Tibial nerve (tissue), 4 donors: Measurements from ENCODE around the gene DNAJC22. TPM values are rescaled to one million over a fixed set of nuclear protein-coding genes. Genes with fewer than 3 reads are reported as not detected.

Experiments
- DNase-seq, 2 donors: peaks; one replicate each; pipeline ENCODE4 v3.0.0-alpha.2; 2019; ENCODE audit warnings: low spot score in 2 of 2
- H3K27ac ChIP-seq, 4 donors: fragments of 200-600 bp; sonication (generic) in 3 of 4; one replicate each; pipeline ENCODE4 v1.5.1; 2017 to 2019; ENCODE audit warnings: mild to moderate bottlenecking in 1 of 4
- H3K27me3 ChIP-seq, 2 donors: fragments of 200-600 bp; sonication (generic) in 1 of 2; one replicate each; pipeline versions ENCODE4 v1.5.1 to v1.6.0; 2017 to 2019
- H3K36me3 ChIP-seq, 3 donors: fragments of 200-600 bp; sonication (generic); one replicate each; pipeline ENCODE4 v1.5.1; 2018 to 2019
- H3K4me1 ChIP-seq, 4 donors: fragments of 200-600 bp; sonication (generic) in 3 of 4; one replicate each; pipeline ENCODE4 v1.5.1; 2017 to 2019
- H3K4me3 ChIP-seq, 4 donors: fragments of 200-600 bp; sonication (generic) in 3 of 4; one replicate each; pipeline ENCODE4 v1.5.1; 2017 to 2019; ENCODE audit warnings: mild to moderate bottlenecking in 1 of 4, moderate library complexity in 1 of 4
- H3K9me3 ChIP-seq, 4 donors: fragments of 200-600 bp; sonication (generic) in 3 of 4; one replicate each; pipeline ENCODE4 v1.5.1; 2017 to 2019
- EP300 ChIP-seq, 2 donors: sonication (generic); formaldehyde crosslinking; IDR thresholded peaks; one replicate each; pipeline ENCODE4 v1.6.1; 2017; ENCODE audit warnings: antibody characterized with exemption in 2 of 2, mild to moderate bottlenecking in 1 of 2
- POLR2A ChIP-seq, 2 donors: fragments of 450-650 bp; IDR thresholded peaks; one replicate each; pipeline ENCODE4 v1.6.1; 2017; ENCODE audit warnings: antibody characterized with exemption in 2 of 2, mild to moderate bottlenecking in 2 of 2, moderate library complexity in 2 of 2
- WGBS, 2 donors: methylation state at CpG; one replicate each; pipeline ENCODE4 v1.1.5; 2018; 5-methylcytosine and 5-hydroxymethylcytosine counted together
- total RNA-seq, 4 donors: library from RNA; depleted of rRNA; stranded (reverse); fragments of >200 nt; gene quantifications; one replicate each; pipeline ENCODE4 v1.1.0, GENCODE V29; 2016
- TF ChIP-seq, protein P1 (sequence below), 5 experiments: fragments of 200-600 bp in 3 of 5; fragments of 450-650 bp in 2 of 5; sonication (generic) in 3 of 5; IDR thresholded peaks; one replicate each; pipeline ENCODE4 v1.5.1; 2016 to 2019; ENCODE audit warnings: antibody characterized with exemption in 5 of 5, mild to moderate bottlenecking in 3 of 5, moderate library complexity in 2 of 5

Gene DNAJC22
- total RNA-seq, 4 donors from 2014 or later, result not detected

GRCh38 chr12:49349266-49349665 lies 2.6 kb downstream of the DNAJC22 start:
- Histone ChIP-seq H3K27ac (no peak overlapping the region), H3K36me3 (no peaks in the 10 kb centered on the region), H3K9me3 (no peaks in the 10 kb centered on the region), H3K27me3 (peaks cover 10 to 100% of the 10 kb centered on the region in 2 donors), H3K4me3 (no peak overlapping the region), H3K4me1 (peaks cover 0 to 37% (median 32%) of the 10 kb centered on the region in 4 donors)
- no peak for DNase-seq
- WGBS, 2 donors, result 95% methylated on average over 11 of the region's 11 CpGs
- TF ChIP-seq POLR2A (IDR thresholded peaks at IDR 0.05), result no peak

- H3K4me1 ChIP-seq, result peaks cover 0 to 10% (median 5%) of the 10 kb centered on the region in 4 donors
- H3K4me3 ChIP-seq, result no peak overlapping the region
- H3K27me3 ChIP-seq, result peaks cover 0 to 75% of the 10 kb centered on the region in 2 donors
- no peaks in the 10 kb centered on the region for H3K9me3 ChIP-seq
- no peak for TF ChIP-seq EP300 (IDR thresholded peaks at IDR 0.05)
- no peak for TF ChIP-seq POLR2A (IDR thresholded peaks at IDR 0.05)
- TF ChIP-seq, protein P1, sequence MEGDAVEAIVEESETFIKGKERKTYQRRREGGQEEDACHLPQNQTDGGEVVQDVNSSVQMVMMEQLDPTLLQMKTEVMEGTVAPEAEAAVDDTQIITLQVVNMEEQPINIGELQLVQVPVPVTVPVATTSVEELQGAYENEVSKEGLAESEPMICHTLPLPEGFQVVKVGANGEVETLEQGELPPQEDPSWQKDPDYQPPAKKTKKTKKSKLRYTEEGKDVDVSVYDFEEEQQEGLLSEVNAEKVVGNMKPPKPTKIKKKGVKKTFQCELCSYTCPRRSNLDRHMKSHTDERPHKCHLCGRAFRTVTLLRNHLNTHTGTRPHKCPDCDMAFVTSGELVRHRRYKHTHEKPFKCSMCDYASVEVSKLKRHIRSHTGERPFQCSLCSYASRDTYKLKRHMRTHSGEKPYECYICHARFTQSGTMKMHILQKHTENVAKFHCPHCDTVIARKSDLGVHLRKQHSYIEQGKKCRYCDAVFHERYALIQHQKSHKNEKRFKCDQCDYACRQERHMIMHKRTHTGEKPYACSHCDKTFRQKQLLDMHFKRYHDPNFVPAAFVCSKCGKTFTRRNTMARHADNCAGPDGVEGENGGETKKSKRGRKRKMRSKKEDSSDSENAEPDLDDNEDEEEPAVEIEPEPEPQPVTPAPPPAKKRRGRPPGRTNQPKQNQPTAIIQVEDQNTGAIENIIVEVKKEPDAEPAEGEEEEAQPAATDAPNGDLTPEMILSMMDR (IDR thresholded peaks at IDR 0.05), result no peak
- no peak overlapping the region for H3K27ac ChIP-seq
- no peak for DNase-seq
- 78 to 79% methylated on average over 2 of the region's 2 CpGs for WGBS, 2 donors
- H3K36me3 ChIP-seq, result no peaks in the 10 kb centered on the region
These were observed 5.7 kb downstream of the DNAJC22 start for GRCh38 chr12:49352351-49352750.

- Histone ChIP-seq H3K9me3 (no peaks in the 10 kb centered on the region), H3K36me3 (no peaks in the 10 kb centered on the region), H3K4me3 (no peak overlapping the region), H3K27me3 (peaks cover 0 to 40% of the 10 kb centered on the region in 2 donors), H3K4me1 (peaks cover 0 to 8% (median 2%) of the 10 kb centered on the region in 4 donors), H3K27ac (no peak overlapping the region)
- TF ChIP-seq, protein P1 (IDR thresholded peaks at IDR 0.05), result no peak
- TF ChIP-seq POLR2A (IDR thresholded peaks at IDR 0.05) (no peak), EP300 (IDR thresholded peaks at IDR 0.05) (no peak)
- WGBS, 2 donors, result 91 to 93% methylated on average over 10 of the region's 10 CpGs
- no peak for DNase-seq
These were observed 9.2 kb downstream of the DNAJC22 start for GRCh38 chr12:49355913-49356312.

DNA sequence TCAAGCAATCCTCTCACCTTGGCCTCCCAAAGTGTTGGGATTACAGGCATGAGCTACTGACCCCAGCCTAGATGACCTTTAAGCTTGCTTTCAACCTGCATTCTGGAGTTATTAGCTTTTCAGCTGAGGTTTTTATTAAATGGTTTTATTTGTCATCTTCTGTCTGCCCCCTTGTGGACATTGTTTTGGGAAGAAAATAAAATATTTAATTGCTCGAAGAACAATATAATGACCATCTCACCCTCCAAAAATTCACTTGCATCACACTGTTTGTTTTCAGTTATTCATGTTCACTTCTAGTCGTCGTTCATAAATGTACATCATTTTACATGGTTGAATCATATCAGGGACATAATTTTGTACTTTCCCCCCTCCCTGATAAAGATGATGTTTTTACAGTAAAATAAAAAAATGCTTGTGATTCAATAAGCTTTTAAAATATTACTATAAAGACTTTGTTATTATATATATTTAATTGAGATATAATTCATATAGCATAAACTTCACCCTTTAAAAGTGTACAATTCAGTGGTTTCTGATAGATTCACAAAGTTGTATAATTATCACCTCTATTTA lies 10.5 kb downstream of the DNAJC22 start:
- H3K4me3 ChIP-seq, result no peak overlapping the region
- H3K27me3 ChIP-seq, result peaks cover 0 to 27% of the 10 kb centered on the region in 2 donors
- TF ChIP-seq, protein P1 (IDR thresholded peaks at IDR 0.05), result peak in 4 of 5 experiments; percentile 31 to 52 (median 40)
- no peak for TF ChIP-seq EP300 (IDR thresholded peaks at IDR 0.05)
- no peak overlapping the region for H3K27ac ChIP-seq
- 2 to 4% methylated on average over 3 of the region's 3 CpGs for WGBS, 2 donors
- H3K9me3 ChIP-seq, result no peaks in the 10 kb centered on the region
- no peaks in the 10 kb centered on the region for H3K36me3 ChIP-seq
- no peak for DNase-seq
- peaks cover 0 to 8% (median 2%) of the 10 kb centered on the region in 4 donors for H3K4me1 ChIP-seq

- no peak for TF ChIP-seq POLR2A (IDR thresholded peaks at IDR 0.05)
- TF ChIP-seq, protein P1 (IDR thresholded peaks at IDR 0.05), result peak; percentile 51 to 77 (median 65)
- H3K27ac ChIP-seq, result no peak overlapping the region
- H3K4me1 ChIP-seq, result peaks cover 0 to 8% (median 2%) of the 10 kb centered on the region in 4 donors
- H3K27me3 ChIP-seq, result peaks cover 0 to 13% of the 10 kb centered on the region in 2 donors
- no peak overlapping the region for H3K4me3 ChIP-seq
- WGBS, 2 donors, result 16 to 17% methylated on average over 7 of the region's 7 CpGs
- H3K36me3 ChIP-seq, result no peaks in the 10 kb centered on the region
- DNase-seq, result peak in 1 of 2 donors; percentile 66
- no peaks in the 10 kb centered on the region for H3K9me3 ChIP-seq
These were observed 11.9 kb downstream of the DNAJC22 start for GRCh38 chr12:49358483-49359141.
